GM18511 (cell line): ENCODE measurements around the gene CXorf66.
"Not testable (repeated sequence)": the region's sequence is repeated elsewhere in the genome, so short reads cannot be mapped to it uniquely, and the experiment has no call there.

ENCODE experiments used
- ATAC-seq: cut with Tn5 transposase; IDR thresholded peaks from one replicate; pipeline ENCODE4 v1.9.1; 2021; ENCODE audit warnings: mild to moderate bottlenecking, moderate library complexity; ENCODE audit not compliant: unreplicated experiment

The CXorf66 gene

DNA sequence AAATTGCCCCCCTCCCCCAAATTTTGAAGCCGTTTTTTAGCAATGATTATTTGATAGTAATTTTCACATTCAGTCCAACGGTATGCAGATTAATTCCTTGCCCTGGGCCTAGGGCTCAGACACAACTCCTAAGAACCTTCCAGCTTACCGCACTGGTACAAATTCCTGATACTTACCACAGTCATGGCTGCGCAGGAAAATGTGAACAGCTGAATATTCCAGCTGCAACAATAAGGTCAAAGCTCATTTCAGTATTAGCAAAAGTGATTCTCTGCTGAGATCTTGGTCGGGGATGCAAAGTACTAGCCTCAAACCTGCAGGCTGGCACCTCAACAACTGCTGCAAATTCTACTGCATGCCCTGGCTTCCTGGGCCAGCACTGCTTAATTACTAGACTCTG, 35.4 kb downstream of the CXorf66 start:
- ATAC-seq: no peak

DNA sequence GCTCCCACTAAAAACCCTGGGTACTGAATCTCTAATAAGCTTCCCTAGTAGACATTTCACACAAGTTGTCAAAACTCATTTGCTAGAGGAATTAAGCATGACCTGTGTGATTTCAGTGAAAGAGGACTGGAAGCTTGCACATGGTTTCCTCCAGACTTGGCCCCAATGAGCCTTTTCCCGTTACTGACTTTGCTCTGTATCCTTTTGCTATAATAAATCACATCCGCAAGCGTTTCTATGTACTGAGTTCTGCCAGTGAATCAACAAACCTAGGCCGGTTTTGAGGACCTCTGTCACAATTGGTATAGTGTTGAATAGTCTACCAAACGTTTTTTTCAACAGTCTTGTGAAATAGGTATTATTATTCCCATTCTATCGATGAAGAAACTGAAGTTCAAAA, 40.6 kb downstream of the CXorf66 start:
- no peak for ATAC-seq

DNA sequence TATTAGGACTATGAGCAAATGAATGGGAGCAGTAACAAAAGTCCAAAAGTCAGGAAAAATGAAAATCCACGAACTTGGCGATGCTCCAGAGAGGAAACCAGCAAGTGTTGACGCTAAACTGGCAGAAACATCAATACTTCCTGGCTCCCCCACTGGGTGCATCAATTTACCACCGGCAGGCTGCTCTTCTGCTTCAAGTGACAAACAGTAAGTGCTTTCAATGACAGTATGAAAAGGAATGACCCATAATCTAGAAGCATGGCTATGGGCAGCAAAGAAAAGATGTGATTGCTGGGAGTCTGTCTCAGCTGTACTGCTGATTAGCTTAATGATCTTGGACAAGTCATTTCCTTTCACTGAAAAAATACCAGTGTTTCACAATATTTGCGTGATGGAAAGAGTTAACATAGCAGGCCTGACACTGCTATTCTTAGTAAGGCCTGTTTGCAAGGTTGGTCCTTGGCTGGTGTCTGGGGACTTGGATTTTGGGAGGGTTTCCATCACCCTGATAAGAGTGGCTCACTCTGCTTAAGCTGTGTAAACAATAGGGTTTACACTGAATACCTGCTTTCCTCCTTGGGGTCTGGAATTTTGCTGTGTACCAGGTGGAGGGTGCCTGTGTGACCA, 41.1 kb downstream of the CXorf66 start:
- ATAC-seq: no peak

DNA sequence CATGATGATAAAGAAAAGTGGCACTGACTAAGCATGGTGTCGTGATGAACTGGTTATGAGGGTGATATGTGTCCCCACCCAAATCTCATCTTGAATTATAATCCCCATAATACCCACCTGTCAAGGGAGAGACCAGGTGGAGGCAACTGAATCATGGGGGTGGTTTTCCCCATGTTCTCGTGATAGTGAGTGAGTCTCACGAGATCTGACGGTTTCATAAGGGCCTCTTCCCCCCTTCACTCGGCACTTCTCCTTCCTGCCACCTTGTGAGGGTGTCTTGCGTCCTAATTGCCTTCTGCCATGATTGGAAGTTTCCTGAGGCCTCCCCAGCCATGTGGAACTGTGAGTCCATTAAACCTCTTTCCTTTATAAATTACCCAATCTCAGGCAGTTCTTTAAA, 44.2 kb downstream of the CXorf66 start:
- not testable (repeated sequence) for ATAC-seq

DNA sequence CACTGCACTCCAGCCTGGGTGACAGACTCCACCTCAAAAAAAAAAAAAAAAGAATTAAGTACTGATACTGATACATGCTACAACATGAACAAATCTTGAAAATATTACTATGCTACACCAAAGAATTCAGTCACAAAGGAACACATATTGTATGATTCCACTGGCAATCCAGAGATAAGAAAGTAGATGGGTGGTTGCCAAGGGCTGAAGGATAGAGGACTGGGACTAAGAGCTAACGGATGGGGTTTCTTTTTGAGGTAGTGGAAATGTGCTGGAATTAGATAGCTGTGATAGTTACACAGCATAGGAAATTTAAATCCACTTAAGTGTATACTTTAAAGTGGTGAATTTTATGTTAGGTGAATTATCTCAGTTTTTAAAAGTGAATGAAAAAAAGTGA, 45.0 kb downstream of the CXorf66 start:
- ATAC-seq: no peak

DNA sequence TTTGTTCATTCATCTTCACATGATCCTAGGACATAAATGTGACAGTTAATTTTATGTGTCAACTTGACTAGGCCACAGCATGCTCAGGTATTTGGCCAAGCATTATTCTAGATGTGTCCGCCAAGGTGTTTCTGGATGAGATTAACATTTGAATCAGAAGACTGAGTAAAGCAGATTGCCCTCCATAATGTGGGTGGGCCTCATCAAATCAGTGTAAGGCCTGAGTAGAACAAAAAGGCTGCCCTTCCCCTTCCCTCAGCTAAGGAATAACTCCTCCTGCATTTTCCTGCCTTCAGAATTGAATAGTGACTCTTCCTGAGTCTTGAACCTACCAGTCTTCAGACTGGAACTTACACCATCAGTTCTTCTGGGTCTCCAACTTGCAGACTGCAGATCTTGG, 50.9 kb downstream of the CXorf66 start:
- ATAC-seq: no peak

DNA sequence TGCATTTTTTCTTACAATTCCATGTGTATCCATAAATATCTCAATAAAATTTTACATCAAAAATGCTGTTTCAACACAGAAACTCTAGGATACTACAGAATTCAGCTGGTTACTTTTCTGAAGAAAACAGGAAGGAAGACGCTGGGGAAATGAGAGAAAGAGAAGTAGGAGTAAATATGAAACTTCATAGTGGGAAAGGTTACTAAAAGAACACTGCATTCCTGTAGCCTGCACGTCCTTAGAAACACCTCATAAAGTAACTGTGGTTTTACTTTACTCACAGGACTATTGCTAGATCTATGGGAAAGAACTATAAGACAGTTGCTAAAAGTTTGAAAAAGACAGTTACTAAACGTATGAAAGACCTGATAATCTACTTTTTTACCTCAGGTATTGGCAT, 55.6 kb downstream of the CXorf66 start:
- peak; percentile 65 for ATAC-seq

DNA sequence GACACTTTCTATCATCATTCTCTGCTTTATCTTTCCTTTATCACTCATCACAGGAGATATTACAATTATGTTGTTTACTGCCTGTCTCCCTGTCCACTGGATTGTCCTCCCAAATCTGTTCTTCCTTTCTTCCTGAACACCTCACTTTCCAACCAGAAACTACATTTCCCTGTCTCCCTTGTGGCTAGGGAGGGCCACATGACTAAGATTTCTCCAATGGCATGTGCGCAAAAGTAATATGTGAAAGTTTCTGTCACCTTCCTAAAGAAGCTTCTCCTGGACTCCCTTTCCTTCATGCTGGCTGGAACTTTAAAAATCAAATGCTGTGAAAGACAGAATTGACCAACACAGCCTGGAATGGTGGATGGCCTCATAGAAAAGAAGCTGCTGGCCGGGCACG, 58.2 kb downstream of the CXorf66 start:
- ATAC-seq: no peak

DNA sequence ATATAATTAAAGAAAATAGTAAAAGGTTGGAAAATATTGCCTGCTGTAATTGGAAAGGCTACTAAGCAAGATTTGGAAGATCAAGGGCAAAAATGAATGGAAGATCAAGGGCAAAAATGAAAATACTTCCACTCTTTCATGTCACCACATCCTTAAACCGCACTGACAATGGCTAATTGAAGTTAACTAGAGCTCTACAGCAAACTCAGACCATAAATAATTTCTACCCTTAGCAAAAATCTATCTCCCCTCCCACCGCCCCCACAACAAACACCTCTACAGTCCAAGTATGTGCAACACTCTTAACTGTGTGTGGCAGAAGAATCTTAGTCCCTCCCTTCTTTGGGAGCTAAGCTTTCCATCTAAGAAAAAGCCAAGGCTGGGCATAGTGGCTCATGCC, 59.6 kb downstream of the CXorf66 start:
- ATAC-seq: no peak
